SK-N-SH treated with all-trans-retinoic acid at 6 μM for 48 hours (cell line): ENCODE data around the gene MGME1.

ENCODE experiments used
- ATAC-seq: fragments of 200-7000 bp; cut with Tn5 transposase; 3 replicates; pipeline ENCODE4 v1.9.1; 2020; ENCODE audit warnings: mild to moderate bottlenecking, moderate library complexity
- ARNTL ChIP-seq: fragments of 450-650 bp; formaldehyde crosslinking; IDR thresholded peaks from 2 replicates; pipeline ENCODE4 v1.5.0; 2020; ENCODE audit warnings: low read depth, mild to moderate bottlenecking, moderate library complexity, borderline replicate concordance
- CREB5 ChIP-seq: fragments of 250-450 bp; sonication (Bioruptor Pico); IDR thresholded peaks from 2 replicates; pipeline ENCODE4 v1.5.1; 2020; ENCODE audit warnings: low read depth, mild to moderate bottlenecking, moderate library complexity
- CSDC2 ChIP-seq: fragments of 250-450 bp; sonication (Bioruptor Pico); IDR thresholded peaks from 2 replicates; pipeline ENCODE4 v1.5.0; 2020; ENCODE audit warnings: mild to moderate bottlenecking, moderate library complexity
- CSRNP3 ChIP-seq: fragments of 250-450 bp; sonication (Bioruptor Pico); IDR thresholded peaks from 2 replicates; pipeline ENCODE4 v1.5.1; 2021; ENCODE audit warnings: mild to moderate bottlenecking, moderate library complexity
- ESRRG ChIP-seq: fragments of 250-450 bp; sonication (Bioruptor Pico); IDR thresholded peaks from 2 replicates; pipeline ENCODE4 v1.6.1; 2021; ENCODE audit warnings: mild to moderate bottlenecking
- GLIS3 ChIP-seq: fragments of 250-450 bp; sonication (Bioruptor Pico); IDR thresholded peaks from 2 replicates; pipeline ENCODE4 v1.5.0; 2020; ENCODE audit warnings: mild to moderate bottlenecking, moderate library complexity
- ISL1 ChIP-seq: fragments of 250-450 bp; sonication (Bioruptor Pico); IDR thresholded peaks from 2 replicates; pipeline ENCODE4 v2.1.2; 2022; ENCODE audit warnings: mild to moderate bottlenecking, moderate library complexity
- OSR1 ChIP-seq: fragments of 250-450 bp; sonication (Bioruptor Pico); IDR thresholded peaks from 2 replicates; pipeline ENCODE4 v1.8.0; 2022; ENCODE audit warnings: moderate library complexity, mild to moderate bottlenecking, inconsistent platforms
- PATZ1 ChIP-seq: fragments of 250-450 bp; sonication (Bioruptor Pico); IDR thresholded peaks from 2 replicates; pipeline ENCODE4 v1.8.0; 2020; ENCODE audit warnings: mild to moderate bottlenecking, moderate library complexity, borderline replicate concordance
- PPARA ChIP-seq: fragments of 250-450 bp; sonication (Bioruptor Pico); IDR thresholded peaks from 2 replicates; pipeline ENCODE4 v1.5.0; 2020; ENCODE audit warnings: mild to moderate bottlenecking, borderline replicate concordance
- RARB ChIP-seq: fragments of 250-450 bp; sonication (Bioruptor Pico); IDR thresholded peaks from 2 replicates; pipeline ENCODE4 v1.8.0; 2021; ENCODE audit warnings: mild to moderate bottlenecking, moderate library complexity
- TCF4 ChIP-seq: fragments of 250-450 bp; sonication (Bioruptor Pico); IDR thresholded peaks from 2 replicates; pipeline ENCODE4 v1.8.0; 2021; ENCODE audit warnings: mild to moderate bottlenecking, moderate library complexity, borderline replicate concordance
- ZC3H10 ChIP-seq: fragments of 250-450 bp; sonication (Bioruptor Pico); IDR thresholded peaks from 2 replicates; pipeline ENCODE4 v1.5.1; 2021; ENCODE audit warnings: mild to moderate bottlenecking, moderate library complexity
- ZFP3 ChIP-seq: fragments of 250-450 bp; sonication (Bioruptor Pico); IDR thresholded peaks from 2 replicates; pipeline ENCODE4 v1.5.0; 2020; ENCODE audit warnings: mild to moderate bottlenecking, moderate library complexity
- ZFP30 ChIP-seq: fragments of 450-650 bp; formaldehyde crosslinking; IDR thresholded peaks from 2 replicates; pipeline ENCODE4 v1.5.0; 2022; ENCODE audit warnings: mild to moderate bottlenecking, moderate library complexity
- ZNF565 ChIP-seq: fragments of 450-650 bp; formaldehyde crosslinking; conservative IDR thresholded peaks from 2 replicates; pipeline ENCODE4 v1.5.0; 2020; ENCODE audit warnings: low read depth, mild to moderate bottlenecking, moderate library complexity
- ZNF70 ChIP-seq: fragments of 450-650 bp; formaldehyde crosslinking; IDR thresholded peaks from 2 replicates; pipeline ENCODE4 v1.5.0; 2020; ENCODE audit warnings: mild to moderate bottlenecking, moderate library complexity
- ZNF8 ChIP-seq: fragments of 450-650 bp; formaldehyde crosslinking; IDR thresholded peaks from 2 replicates; pipeline ENCODE4 v1.5.0; 2020; ENCODE audit warnings: mild to moderate bottlenecking, moderate library complexity
- TF ChIP-seq, protein P1 (sequence below): fragments of 250-450 bp; sonication (Bioruptor Pico); IDR thresholded peaks from 2 replicates; pipeline ENCODE4 v1.5.0; 2020; ENCODE audit warnings: mild to moderate bottlenecking, moderate library complexity
- TF ChIP-seq, protein P2 (sequence below): fragments of 250-450 bp; sonication (Bioruptor Pico); IDR thresholded peaks from 2 replicates; pipeline ENCODE4 v1.8.0; 2021; ENCODE audit warnings: low read depth, mild to moderate bottlenecking, moderate library complexity, borderline replicate concordance

Gene MGME1

GRCh38 chr20:17919149-17919548, 49.7 kb upstream of the MGME1 start:
- ATAC-seq = no peak
- no peak for TF ChIP-seq PATZ1 (CRISPR knock-in tag)

GRCh38 chr20:17921774-17922173, 47.0 kb upstream of the MGME1 start:
- no peak for ATAC-seq
- no peak for TF ChIP-seq ZNF565 (CRISPR knock-in tag)
- TF ChIP-seq CSRNP3 (CRISPR knock-in tag) = no peak
- no peak for TF ChIP-seq OSR1 (CRISPR knock-in tag)
- TF ChIP-seq GLIS3 (CRISPR knock-in tag) = no peak
- no peak for TF ChIP-seq ISL1 (CRISPR knock-in tag)
- TF ChIP-seq, protein P1, sequence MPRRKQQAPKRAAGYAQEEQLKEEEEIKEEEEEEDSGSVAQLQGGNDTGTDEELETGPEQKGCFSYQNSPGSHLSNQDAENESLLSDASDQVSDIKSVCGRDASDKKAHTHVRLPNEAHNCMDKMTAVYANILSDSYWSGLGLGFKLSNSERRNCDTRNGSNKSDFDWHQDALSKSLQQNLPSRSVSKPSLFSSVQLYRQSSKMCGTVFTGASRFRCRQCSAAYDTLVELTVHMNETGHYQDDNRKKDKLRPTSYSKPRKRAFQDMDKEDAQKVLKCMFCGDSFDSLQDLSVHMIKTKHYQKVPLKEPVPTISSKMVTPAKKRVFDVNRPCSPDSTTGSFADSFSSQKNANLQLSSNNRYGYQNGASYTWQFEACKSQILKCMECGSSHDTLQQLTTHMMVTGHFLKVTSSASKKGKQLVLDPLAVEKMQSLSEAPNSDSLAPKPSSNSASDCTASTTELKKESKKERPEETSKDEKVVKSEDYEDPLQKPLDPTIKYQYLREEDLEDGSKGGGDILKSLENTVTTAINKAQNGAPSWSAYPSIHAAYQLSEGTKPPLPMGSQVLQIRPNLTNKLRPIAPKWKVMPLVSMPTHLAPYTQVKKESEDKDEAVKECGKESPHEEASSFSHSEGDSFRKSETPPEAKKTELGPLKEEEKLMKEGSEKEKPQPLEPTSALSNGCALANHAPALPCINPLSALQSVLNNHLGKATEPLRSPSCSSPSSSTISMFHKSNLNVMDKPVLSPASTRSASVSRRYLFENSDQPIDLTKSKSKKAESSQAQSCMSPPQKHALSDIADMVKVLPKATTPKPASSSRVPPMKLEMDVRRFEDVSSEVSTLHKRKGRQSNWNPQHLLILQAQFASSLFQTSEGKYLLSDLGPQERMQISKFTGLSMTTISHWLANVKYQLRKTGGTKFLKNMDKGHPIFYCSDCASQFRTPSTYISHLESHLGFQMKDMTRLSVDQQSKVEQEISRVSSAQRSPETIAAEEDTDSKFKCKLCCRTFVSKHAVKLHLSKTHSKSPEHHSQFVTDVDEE (CRISPR knock-in tag) = no peak
- no peak for TF ChIP-seq ZNF70 (CRISPR knock-in tag)
- TF ChIP-seq PATZ1 (CRISPR knock-in tag) = no peak
- TF ChIP-seq ZFP3 (CRISPR knock-in tag) = no peak
- no peak for TF ChIP-seq ARNTL
- no peak for TF ChIP-seq ESRRG (CRISPR knock-in tag)
- TF ChIP-seq CREB5 (CRISPR knock-in tag) = no peak
- TF ChIP-seq CSDC2 = no peak
- TF ChIP-seq ZNF8 (CRISPR knock-in tag) = no peak
- TF ChIP-seq, protein P2, sequence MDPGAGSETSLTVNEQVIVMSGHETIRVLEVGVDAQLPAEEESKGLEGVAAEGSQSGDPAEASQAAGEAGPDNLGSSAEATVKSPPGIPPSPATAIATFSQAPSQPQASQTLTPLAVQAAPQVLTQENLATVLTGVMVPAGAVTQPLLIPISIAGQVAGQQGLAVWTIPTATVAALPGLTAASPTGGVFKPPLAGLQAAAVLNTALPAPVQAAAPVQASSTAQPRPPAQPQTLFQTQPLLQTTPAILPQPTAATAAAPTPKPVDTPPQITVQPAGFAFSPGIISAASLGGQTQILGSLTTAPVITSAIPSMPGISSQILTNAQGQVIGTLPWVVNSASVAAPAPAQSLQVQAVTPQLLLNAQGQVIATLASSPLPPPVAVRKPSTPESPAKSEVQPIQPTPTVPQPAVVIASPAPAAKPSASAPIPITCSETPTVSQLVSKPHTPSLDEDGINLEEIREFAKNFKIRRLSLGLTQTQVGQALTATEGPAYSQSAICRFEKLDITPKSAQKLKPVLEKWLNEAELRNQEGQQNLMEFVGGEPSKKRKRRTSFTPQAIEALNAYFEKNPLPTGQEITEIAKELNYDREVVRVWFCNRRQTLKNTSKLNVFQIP = no peak
- TF ChIP-seq TCF4 (CRISPR knock-in tag) = no peak
- no peak for TF ChIP-seq ZFP30 (CRISPR knock-in tag)
- TF ChIP-seq, all 23 proteins: peak for 0

- ATAC-seq = no peak
- TF ChIP-seq PPARA (no peak), TCF4 (CRISPR knock-in tag) (no peak), OSR1 (CRISPR knock-in tag) (no peak), ZC3H10 (CRISPR knock-in tag) (no peak), ZNF8 (CRISPR knock-in tag) (no peak), ISL1 (CRISPR knock-in tag) (no peak), RARB (CRISPR knock-in tag) (no peak), ZNF70 (CRISPR knock-in tag) (no peak), CSDC2 (no peak), ESRRG (CRISPR knock-in tag) (no peak)
- TF ChIP-seq, all 23 proteins: peak for 0
Observed at GRCh38 chr20:17925141-17925939, 43.5 kb upstream of the MGME1 start.
